Measurements from ENCODE around the gene IGFL4. TPM values are rescaled to one million over a fixed set of nuclear protein-coding genes. Genes with fewer than 3 reads are reported as not detected.

Gene IGFL4
- total and polyA plus RNA-seq, 9 of the 15 experiments (the other 6 are each of a cell fraction or from before 2014, with no cell fraction given): not detected

- TF ChIP-seq PBX2 (CRISPR knock-in tag; IDR thresholded peaks at IDR 0.05; ENCODE audit: low read depth): no peak
- no peak for TF ChIP-seq PBX2 (tag; conservative IDR thresholded peaks at IDR 0.05; ENCODE audit: low read depth)
- TF ChIP-seq EGR1 (conservative IDR thresholded peaks at IDR 0.05): peak; percentile 73
- TF ChIP-seq ETV6 (IDR thresholded peaks at IDR 0.05; ENCODE audit: borderline replicate concordance in 1 of 2, low read depth in 2 of 2, low read length in 1 of 2): no peak
- no peak for TF ChIP-seq ETV6 (CRISPR knock-in tag; IDR thresholded peaks at IDR 0.05; ENCODE audit: borderline replicate concordance)
- TF ChIP-seq TFAP4 (CRISPR knock-in tag; IDR thresholded peaks at IDR 0.05; ENCODE audit: borderline replicate concordance): peak; percentile 39; the same call in 1 of the 2 replicates
- TF ChIP-seq MTA3 (IDR thresholded peaks at IDR 0.05; ENCODE audit: borderline replicate concordance): no peak
- TF ChIP-seq ZNF449 (CRISPR knock-in tag; IDR thresholded peaks at IDR 0.05): no peak
- TF ChIP-seq CC2D1A (IDR thresholded peaks at IDR 0.05): 0 out of 2 replicates have a peak, but pooled peaks have one; percentile 49
- no peak for TF ChIP-seq ZNF282 (CRISPR knock-in tag; IDR thresholded peaks at IDR 0.05)
- no peak for TF ChIP-seq ATF1 (CRISPR knock-in tag; IDR thresholded peaks at IDR 0.05)
- TF ChIP-seq ATF1 (tag; IDR thresholded peaks at IDR 0.05): no peak
- TF ChIP-seq NFE2L1 (tag; IDR thresholded peaks at IDR 0.05; ENCODE audit: borderline replicate concordance, low read depth): no peak
- TF ChIP-seq, protein P1, sequence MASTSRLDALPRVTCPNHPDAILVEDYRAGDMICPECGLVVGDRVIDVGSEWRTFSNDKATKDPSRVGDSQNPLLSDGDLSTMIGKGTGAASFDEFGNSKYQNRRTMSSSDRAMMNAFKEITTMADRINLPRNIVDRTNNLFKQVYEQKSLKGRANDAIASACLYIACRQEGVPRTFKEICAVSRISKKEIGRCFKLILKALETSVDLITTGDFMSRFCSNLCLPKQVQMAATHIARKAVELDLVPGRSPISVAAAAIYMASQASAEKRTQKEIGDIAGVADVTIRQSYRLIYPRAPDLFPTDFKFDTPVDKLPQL (IDR thresholded peaks at IDR 0.05; ENCODE audit: extremely low read depth, insufficient read length): no peak
- peak in 1 of 2 experiments; percentile 44; a peak in 1 of 3 replicates for TF ChIP-seq CBX3 (IDR thresholded peaks at IDR 0.05; ENCODE audit: borderline replicate concordance in 1 of 2, low read length in 2 of 2)
- no peak for TF ChIP-seq DNMT1 (IDR thresholded peaks at IDR 0.05)
- no peak for TF ChIP-seq DLX4 (CRISPR knock-in tag; IDR thresholded peaks at IDR 0.05)
- TF ChIP-seq NR2C1 (IDR thresholded peaks at IDR 0.05): no peak
- TF ChIP-seq NR2C1 (tag; IDR thresholded peaks at IDR 0.05): no peak
- peak; percentile 53 for TF ChIP-seq TEAD4 (IDR thresholded peaks at IDR 0.05; ENCODE audit: low read length)
- TF ChIP-seq TEAD4 (CRISPR knock-in tag; IDR thresholded peaks at IDR 0.05; ENCODE audit: borderline replicate concordance): no peak
- no peak for TF ChIP-seq BRCA1 (IDR thresholded peaks at IDR 0.05)
- TF ChIP-seq BRCA1 (CRISPR knock-in tag; IDR thresholded peaks at IDR 0.05): no peak
Observed at GRCh38 chr19:46076951-46077814, 36.4 kb upstream of the IGFL4 start (continued).
